ENCODE data around the gene TSHB. TPM values are rescaled to one million over a fixed set of nuclear protein-coding genes. Genes with fewer than 3 reads are reported as not detected.
"Not testable (repeated sequence)": the region's sequence is repeated elsewhere in the genome, so short reads cannot be mapped to it uniquely, and the experiment has no call there.

Gene TSHB
- not detected for total RNA-seq

- Mint-ChIP-seq H3K4me1 (ENCODE audit: low read depth) (no peaks in the 10 kb centered on the region), H3K4me3 (no peak within 1 kb of the TSS), H3K27ac (no peak within 1 kb of the TSS), H3K9me3 (no peaks in the 10 kb centered on the region), H3K36me3 (no peaks in the 10 kb centered on the region), H3K27me3 (peaks cover 3% of the 10 kb centered on the region)
- intact Hi-C loops (cut with micrococcal nuclease), result no loop called here
- ChIA-PET POLR2A (no interaction called here), CTCF (no interaction called here)
- DNase-seq, result no peak
Measured at GRCh38 chr1:115029526-115029925, at the start of gene TSHB. TSS of gene TSHB (plus strand) at chr1:115029826. CDS start at chr1:115033363, 3,537 bp downstream.

GRCh38 chr1:114982251-114982650 lies 47.4 kb upstream of the TSHB start:
- Mint-ChIP-seq H3K4me3 (no peak overlapping the region), H3K4me1 (ENCODE audit: low read depth) (no peaks in the 10 kb centered on the region), H3K36me3 (peaks cover 11% of the 10 kb centered on the region), H3K27me3 (peaks cover 8% of the 10 kb centered on the region), H3K9me3 (peaks cover 23% of the 10 kb centered on the region), H3K27ac (no peak overlapping the region)
- ChIA-PET CTCF (interaction anchor here (0.6 to 3.1 kb wide), 6 partner anchors 70 to 142 kb away, joined by 3 to 25 read pairs (median 3); no protein-coding TSS in a partner anchor), POLR2A (no interaction called here)
- intact Hi-C loops (cut with micrococcal nuclease), result no loop called here
- DNase-seq, result no peak

- H3K27me3 Mint-ChIP-seq, result peaks cover 4% of the 10 kb centered on the region
- DNase-seq, result no peak
Measured at GRCh38 chr1:114986286-114986685, 43.3 kb upstream of the TSHB start.

GRCh38 chr1:114988095-114988494 lies 41.5 kb upstream of the TSHB start:
- H3K4me3 Mint-ChIP-seq, result no peak overlapping the region
- H3K4me1 Mint-ChIP-seq (ENCODE audit: low read depth), result no peaks in the 10 kb centered on the region
- ChIA-PET POLR2A (no interaction called here), CTCF (interaction anchor here (0.9 to 3.7 kb wide), 3 partner anchors 8 to 125 kb away, joined by 3 to 14 read pairs (median 5); no protein-coding TSS in a partner anchor)
- peaks cover 25% of the 10 kb centered on the region for H3K9me3 Mint-ChIP-seq
- no peak overlapping the region for H3K27ac Mint-ChIP-seq
- intact Hi-C loops (cut with micrococcal nuclease), result no loop called here
- peaks cover 5% of the 10 kb centered on the region for H3K36me3 Mint-ChIP-seq
- H3K27me3 Mint-ChIP-seq, result peaks cover 4% of the 10 kb centered on the region
- DNase-seq, result no peak

More at GRCh38 chr1:114986286-114986685, 43.3 kb upstream of the TSHB start:
- Mint-ChIP-seq H3K4me3 (no peak overlapping the region), H3K4me1 (ENCODE audit: low read depth) (no peaks in the 10 kb centered on the region), H3K9me3 (peaks cover 41% of the 10 kb centered on the region), H3K27ac (no peak overlapping the region), H3K36me3 (peaks cover 12% of the 10 kb centered on the region)
- CTCF ChIA-PET, result interaction anchor here (1.5 to 3.7 kb wide), 2 partner anchors 67 to 127 kb away, joined by 5 to 14 read pairs; no protein-coding TSS in a partner anchor
- intact Hi-C loops (cut with micrococcal nuclease), result no loop called here
- POLR2A ChIA-PET, result no interaction called here

DNA sequence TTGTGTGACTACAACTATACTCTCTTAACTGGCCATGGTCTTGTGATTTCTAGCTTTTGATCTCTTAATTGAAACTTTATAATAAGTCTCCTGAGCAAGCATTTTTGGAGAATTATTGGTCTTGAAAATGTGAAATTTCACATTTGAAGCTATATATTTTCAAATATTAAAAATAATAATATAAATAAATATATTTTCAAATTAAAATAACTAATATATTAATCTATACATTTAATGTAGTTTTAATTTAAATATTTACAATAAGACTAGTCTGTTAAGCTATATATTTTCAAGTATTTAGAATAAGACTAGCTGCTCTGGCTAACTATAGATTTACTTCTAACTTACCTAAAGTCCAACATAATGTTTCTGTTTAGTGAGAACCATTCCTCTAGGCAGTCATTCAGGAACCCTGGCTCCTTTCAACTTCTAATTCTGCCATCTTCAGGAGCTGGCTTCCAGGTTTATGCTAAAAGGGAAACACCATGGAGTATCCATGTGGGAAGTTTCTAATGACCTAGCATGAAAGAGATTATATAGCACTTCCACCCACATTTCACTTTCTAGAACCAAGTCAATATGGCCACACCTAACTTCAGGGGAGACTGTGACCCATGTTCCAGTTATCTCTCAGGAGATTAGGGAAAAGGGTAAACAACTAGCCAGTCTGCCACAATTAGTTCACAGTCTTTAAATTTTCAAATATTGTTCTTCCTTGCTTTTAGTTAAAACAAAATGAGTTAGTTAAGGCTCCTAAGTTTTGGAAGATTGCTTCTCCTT lies 31.9 kb upstream of the TSHB start:
- intact Hi-C loops (cut with micrococcal nuclease), result no loop called here
- H3K4me1 Mint-ChIP-seq (ENCODE audit: low read depth), result no peaks in the 10 kb centered on the region
- no peak for DNase-seq
- no peaks in the 10 kb centered on the region for H3K9me3 Mint-ChIP-seq
- H3K27ac Mint-ChIP-seq, result no peak overlapping the region
- CTCF ChIA-PET, result interaction anchor here (0.9 to 1.2 kb wide), 2 partner anchors 53 to 57 kb away, joined by 3 to 6 read pairs; no protein-coding TSS in a partner anchor
- H3K4me3 Mint-ChIP-seq, result no peak overlapping the region
- POLR2A ChIA-PET, result no interaction called here
- H3K36me3 Mint-ChIP-seq, result no peaks in the 10 kb centered on the region
- H3K27me3 Mint-ChIP-seq, result peaks cover 3% of the 10 kb centered on the region

DNA sequence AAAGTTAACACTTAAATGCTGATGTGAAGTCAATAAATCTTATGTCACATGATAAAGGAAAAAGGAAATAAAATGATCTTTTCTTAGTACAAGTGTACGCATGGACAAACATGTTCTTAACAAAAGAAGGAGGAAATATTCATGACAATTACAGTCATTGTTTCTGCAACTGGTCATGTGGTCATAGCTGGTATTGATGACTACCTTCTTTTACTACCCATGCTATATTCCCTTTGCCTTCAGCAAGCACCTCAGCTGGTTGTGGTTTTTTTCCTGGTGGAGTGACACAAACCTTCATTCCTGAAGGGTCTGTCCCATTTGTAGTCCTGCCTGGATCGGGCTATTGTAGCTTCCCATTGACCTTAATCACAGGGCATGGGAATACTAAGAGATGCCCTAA lies 23.4 kb upstream of the TSHB start:
- Mint-ChIP-seq H3K36me3 (no peaks in the 10 kb centered on the region), H3K4me1 (ENCODE audit: low read depth) (no peaks in the 10 kb centered on the region), H3K27me3 (peaks cover 3% of the 10 kb centered on the region), H3K9me3 (no peaks in the 10 kb centered on the region), H3K4me3 (no peak overlapping the region), H3K27ac (no peak overlapping the region)
- ChIA-PET POLR2A (no interaction called here), CTCF (no interaction called here)
- intact Hi-C loops (cut with micrococcal nuclease), result no loop called here
- no peak for DNase-seq

DNA sequence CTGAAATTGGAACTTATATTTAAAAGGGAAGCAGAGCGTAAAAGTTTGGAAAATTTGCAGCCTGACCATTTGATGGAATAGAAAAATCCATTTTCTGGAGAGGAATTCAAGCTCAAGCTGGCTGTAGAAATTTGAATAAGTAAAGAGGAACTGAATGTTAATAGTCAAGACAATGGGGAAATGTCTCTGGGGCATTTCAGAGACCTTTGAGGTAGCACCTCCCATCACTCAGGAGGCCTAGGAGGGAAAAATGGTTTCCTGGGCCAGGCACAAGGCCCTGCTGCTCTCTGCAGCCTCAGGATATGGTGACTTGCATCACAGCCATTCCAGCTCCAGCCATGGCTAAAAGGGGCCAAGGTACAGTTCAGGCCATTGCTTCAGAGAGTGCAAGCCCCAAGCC lies 17.6 kb upstream of the TSHB start:
- POLR2A ChIA-PET, result no interaction called here
- Mint-ChIP-seq H3K36me3 (no peaks in the 10 kb centered on the region), H3K27ac (no peak overlapping the region), H3K27me3 (no peaks in the 10 kb centered on the region), H3K9me3 (no peaks in the 10 kb centered on the region), H3K4me1 (ENCODE audit: low read depth) (no peaks in the 10 kb centered on the region), H3K4me3 (no peak overlapping the region)
- CTCF ChIA-PET, result no interaction called here
- intact Hi-C loops (cut with micrococcal nuclease), result no loop called here
- DNase-seq, result no peak

DNA sequence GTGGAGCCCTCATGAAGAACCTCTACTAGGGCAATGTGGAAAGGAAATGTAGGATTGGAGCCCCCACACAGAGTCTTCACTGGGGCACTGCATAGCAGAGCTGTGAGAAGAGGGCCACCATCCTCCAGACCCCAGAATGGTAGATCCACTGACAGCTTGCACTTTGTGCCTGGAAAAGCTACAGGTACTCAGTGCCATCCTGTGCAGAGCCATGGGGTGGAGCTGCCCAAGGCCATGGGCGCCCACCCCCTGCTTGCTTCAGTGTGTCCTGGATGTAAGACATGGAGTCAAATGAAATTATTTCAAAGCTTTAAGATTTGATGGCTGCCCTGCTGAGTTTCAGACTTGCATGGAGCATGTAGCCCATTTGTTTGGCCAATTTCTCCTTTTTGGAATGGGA lies 17.2 kb upstream of the TSHB start:
- Mint-ChIP-seq H3K27ac (no peak overlapping the region), H3K36me3 (no peaks in the 10 kb centered on the region), H3K4me3 (no peak overlapping the region), H3K27me3 (no peaks in the 10 kb centered on the region), H3K9me3 (no peaks in the 10 kb centered on the region), H3K4me1 (ENCODE audit: low read depth) (no peaks in the 10 kb centered on the region)
- ChIA-PET CTCF (no interaction called here), POLR2A (no interaction called here)
- intact Hi-C loops (cut with micrococcal nuclease), result no loop called here
- DNase-seq, result no peak

DNA sequence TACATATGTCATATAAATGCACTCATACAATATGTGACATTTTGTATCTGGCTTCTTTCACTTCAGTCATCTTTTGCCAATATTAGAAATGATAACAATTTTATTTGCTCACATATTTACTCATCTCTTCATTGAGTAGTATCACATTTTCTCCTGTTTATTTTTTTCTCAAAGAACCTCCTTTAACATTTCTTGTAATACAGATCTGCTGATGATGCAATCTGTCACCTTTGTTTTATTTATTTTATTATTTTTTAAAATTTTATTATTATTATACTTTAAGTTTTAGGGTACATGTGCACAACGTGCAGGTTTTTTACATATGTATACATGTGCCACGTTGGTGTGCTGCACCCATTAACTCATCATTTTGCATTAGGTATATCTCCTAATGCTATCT lies 15.8 kb upstream of the TSHB start:
- H3K27me3 Mint-ChIP-seq, result no peaks in the 10 kb centered on the region
- H3K36me3 Mint-ChIP-seq, result no peaks in the 10 kb centered on the region
- H3K4me1 Mint-ChIP-seq (ENCODE audit: low read depth), result no peaks in the 10 kb centered on the region
- ChIA-PET CTCF (no interaction called here), POLR2A (no interaction called here)
- DNase-seq, result no peak
- H3K4me3 Mint-ChIP-seq, result no peak overlapping the region
- intact Hi-C loops (cut with micrococcal nuclease), result no loop called here
- no peaks in the 10 kb centered on the region for H3K9me3 Mint-ChIP-seq
- no peak overlapping the region for H3K27ac Mint-ChIP-seq

DNA sequence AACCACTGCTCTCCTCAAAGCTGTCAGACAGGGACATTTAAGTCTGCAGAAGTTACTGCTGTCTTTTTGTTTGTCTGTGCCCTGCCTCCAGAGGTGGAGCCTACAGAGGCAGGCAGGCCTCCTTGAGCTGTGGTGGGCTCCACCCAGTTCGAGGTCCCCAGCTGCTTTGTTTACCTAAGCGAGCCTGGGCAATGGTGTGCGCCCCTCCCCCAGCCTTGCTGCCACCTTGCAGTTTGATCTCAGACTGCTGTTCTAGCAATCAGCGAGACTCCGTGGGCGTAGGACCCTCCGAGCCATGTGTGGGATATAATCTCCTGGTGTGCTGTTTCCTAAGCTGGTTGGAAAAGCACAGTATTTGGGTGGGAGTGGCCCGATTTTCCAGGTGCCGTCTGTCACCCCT lies 10.1 kb upstream of the TSHB start:
- H3K4me3 Mint-ChIP-seq; intact Hi-C loops (cut with micrococcal nuclease); CTCF ChIA-PET; H3K27ac Mint-ChIP-seq; POLR2A ChIA-PET; H3K36me3 Mint-ChIP-seq; DNase-seq; H3K4me1 Mint-ChIP-seq (ENCODE audit: low read depth); H3K9me3 Mint-ChIP-seq: not testable (repeated sequence)
- peaks cover 12% of the 10 kb centered on the region for H3K27me3 Mint-ChIP-seq

- ChIA-PET CTCF (no interaction called here), POLR2A (no interaction called here)
- H3K4me1 Mint-ChIP-seq (ENCODE audit: low read depth), result no peaks in the 10 kb centered on the region
- H3K4me3 Mint-ChIP-seq, result no peak overlapping the region
- intact Hi-C loops (cut with micrococcal nuclease), result no loop called here
- no peak overlapping the region for H3K27ac Mint-ChIP-seq
- H3K36me3 Mint-ChIP-seq, result no peaks in the 10 kb centered on the region
- DNase-seq, result no peak
- H3K9me3 Mint-ChIP-seq, result no peaks in the 10 kb centered on the region
- peaks cover 12% of the 10 kb centered on the region for H3K27me3 Mint-ChIP-seq
Measured at GRCh38 chr1:115021145-115021544, 8.5 kb upstream of the TSHB start.

GRCh38 chr1:115023593-115023992 lies 6.0 kb upstream of the TSHB start:
- intact Hi-C loops (cut with micrococcal nuclease), result no loop called here
- CTCF ChIA-PET, result no interaction called here
- no peak overlapping the region for H3K4me3 Mint-ChIP-seq
- H3K27ac Mint-ChIP-seq, result no peak overlapping the region
- no peak for DNase-seq
- H3K4me1 Mint-ChIP-seq (ENCODE audit: low read depth), result no peaks in the 10 kb centered on the region
- no peaks in the 10 kb centered on the region for H3K36me3 Mint-ChIP-seq
- H3K9me3 Mint-ChIP-seq, result no peaks in the 10 kb centered on the region
- H3K27me3 Mint-ChIP-seq, result peaks cover 12% of the 10 kb centered on the region
- POLR2A ChIA-PET, result interaction anchor here (0.6 kb wide), 1 partner anchor 316 kb away, joined by 5 read pairs; no protein-coding TSS in a partner anchor

DNA sequence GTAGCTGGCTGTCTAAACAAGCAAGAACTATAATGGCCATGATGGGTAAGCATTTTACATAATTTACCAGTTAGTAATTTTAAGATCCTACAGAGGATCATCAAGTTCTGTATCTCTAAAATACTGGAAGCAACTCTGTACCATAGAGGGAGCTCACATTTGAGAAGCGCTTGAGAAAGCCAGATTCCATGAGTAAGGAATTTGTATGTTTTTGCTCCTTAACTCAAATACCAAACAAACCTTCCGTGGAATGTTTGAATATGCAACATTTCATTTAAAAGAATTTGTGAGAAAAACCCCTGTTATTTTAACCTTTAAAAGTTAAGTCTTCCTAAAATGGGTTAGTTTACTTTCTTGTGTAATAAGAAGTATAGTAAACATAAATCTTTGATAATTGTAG lies 2.0 kb downstream of the TSHB start:
- no peaks in the 10 kb centered on the region for H3K36me3 Mint-ChIP-seq
- intact Hi-C loops (cut with micrococcal nuclease), result no loop called here
- no peak overlapping the region for H3K4me3 Mint-ChIP-seq
- ChIA-PET POLR2A (no interaction called here), CTCF (interaction anchor here (0.7 to 1.4 kb wide), 3 partner anchors 8 to 81 kb away, joined by 3 to 4 read pairs (median 3); no protein-coding TSS in a partner anchor)
- peaks cover 3% of the 10 kb centered on the region for H3K27me3 Mint-ChIP-seq
- H3K9me3 Mint-ChIP-seq, result no peaks in the 10 kb centered on the region
- no peak overlapping the region for H3K27ac Mint-ChIP-seq
- H3K4me1 Mint-ChIP-seq (ENCODE audit: low read depth), result no peaks in the 10 kb centered on the region
- no peak for DNase-seq
